Stomach (tissue), 9 donors: ENCODE measurements around the gene PRCP. TPM values are rescaled to one million over a fixed set of nuclear protein-coding genes. Genes with fewer than 3 reads are reported as not detected.

Experiments used
- DNase-seq, 2 donors: peaks; one replicate each; pipeline versions ENCODE4 v3.0.0 to v3.0.0-alpha.2; 2013 to 2019
- H3K27ac ChIP-seq, 5 donors: fragments of 200-600 bp in 4 of 5; sonication (generic) in 4 of 5; one replicate each; pipeline ENCODE4 v1.5.1; 2013 to 2019; ENCODE audit warnings: mild to moderate bottlenecking in 1 of 5, moderate library complexity in 1 of 5
- H3K27me3 ChIP-seq, 3 donors: fragments of 200-600 bp; sonication (generic); one replicate each; pipeline ENCODE4 v1.5.1; 2017 to 2019; ENCODE audit warnings: mixed run types in 1 of 3
- H3K36me3 ChIP-seq, 4 donors: fragments of 200-600 bp; sonication (generic); 1 replicate in 3 of 4; 2 replicates in 1 of 4; pipeline ENCODE4 v1.5.1; 2016 to 2019
- H3K4me1 ChIP-seq, 4 donors: fragments of 200-600 bp; sonication (generic); one replicate each; pipeline ENCODE4 v1.5.1; 2016 to 2019
- H3K4me3 ChIP-seq, 4 donors: fragments of 200-600 bp; sonication (generic) in 3 of 4; one replicate each; pipeline ENCODE4 v1.5.1; 2016 to 2019; ENCODE audit warnings: mild to moderate bottlenecking in 1 of 4
- H3K9me3 ChIP-seq, 4 donors: fragments of 200-600 bp; sonication (generic); one replicate each; pipeline ENCODE4 v1.5.1; 2016 to 2019
- EP300 ChIP-seq: sonication (generic); formaldehyde crosslinking; IDR thresholded peaks from one replicate; pipeline ENCODE4 v1.6.1; 2017; ENCODE audit warnings: antibody characterized with exemption
- POLR2A ChIP-seq, 4 donors: fragments of 450-650 bp; IDR thresholded peaks; one replicate each; pipeline ENCODE4 v1.6.1; 2016; ENCODE audit warnings: antibody characterized with exemption in 4 of 4, control low read depth in 2 of 4, mild to moderate bottlenecking in 1 of 4, moderate library complexity in 1 of 4
- POLR2AphosphoS5 ChIP-seq, 3 donors: sonication (generic); formaldehyde crosslinking; IDR thresholded peaks; one replicate each; pipeline ENCODE4 v1.6.1; 2016; ENCODE audit warnings: antibody characterized with exemption in 3 of 3
- WGBS, 5 donors: extraction: QIAGEN DNeasy Blood & Tissue Kit in 3 of 5; methylation state at CpG; one replicate each; pipeline versions ENCODE4 v1.1.5 to v1.1.7; 2013 to 2018; 5-methylcytosine and 5-hydroxymethylcytosine counted together
- intact Hi-C: fragments of 100-400 bp; cut with DNase I; formaldehyde crosslinking; loops from one replicate; pipeline ENCODE4 v1.15.1; 2023; ENCODE audit warnings: low total_unique reads
- polyA plus RNA-seq, 3 donors: library from polyadenylated mRNA; stranded (reverse); fragments of 200-250 nt; gene quantifications; one replicate each; pipeline ENCODE4 v1.2.3, GENCODE V29; 2013
- total RNA-seq, 5 donors: library from RNA; depleted of rRNA; stranded (reverse); fragments of >200 nt; gene quantifications; one replicate each; pipeline versions ENCODE4 v1.1.0 to v1.2.3, GENCODE V29; 2014 to 2016
- TF ChIP-seq, protein P1 (sequence below), 7 experiments: fragments of 450-650 bp in 4 of 7; fragments of 200-600 bp in 3 of 7; sonication (generic) in 3 of 7; IDR thresholded peaks; one replicate each; pipeline ENCODE4 v1.5.1; 2016 to 2019; ENCODE audit warnings: antibody characterized with exemption in 7 of 7, control low read depth in 2 of 7, mild to moderate bottlenecking in 1 of 7
- donor health status: healthy with polysubstance abuse.
- donor health status: Bipolar disorder and iron deficiency.
- donor health status: healthy.

The PRCP gene
- total and polyA plus RNA-seq, 8 donors: 6.4 to 70.1 (median 29.7) TPM

DNA sequence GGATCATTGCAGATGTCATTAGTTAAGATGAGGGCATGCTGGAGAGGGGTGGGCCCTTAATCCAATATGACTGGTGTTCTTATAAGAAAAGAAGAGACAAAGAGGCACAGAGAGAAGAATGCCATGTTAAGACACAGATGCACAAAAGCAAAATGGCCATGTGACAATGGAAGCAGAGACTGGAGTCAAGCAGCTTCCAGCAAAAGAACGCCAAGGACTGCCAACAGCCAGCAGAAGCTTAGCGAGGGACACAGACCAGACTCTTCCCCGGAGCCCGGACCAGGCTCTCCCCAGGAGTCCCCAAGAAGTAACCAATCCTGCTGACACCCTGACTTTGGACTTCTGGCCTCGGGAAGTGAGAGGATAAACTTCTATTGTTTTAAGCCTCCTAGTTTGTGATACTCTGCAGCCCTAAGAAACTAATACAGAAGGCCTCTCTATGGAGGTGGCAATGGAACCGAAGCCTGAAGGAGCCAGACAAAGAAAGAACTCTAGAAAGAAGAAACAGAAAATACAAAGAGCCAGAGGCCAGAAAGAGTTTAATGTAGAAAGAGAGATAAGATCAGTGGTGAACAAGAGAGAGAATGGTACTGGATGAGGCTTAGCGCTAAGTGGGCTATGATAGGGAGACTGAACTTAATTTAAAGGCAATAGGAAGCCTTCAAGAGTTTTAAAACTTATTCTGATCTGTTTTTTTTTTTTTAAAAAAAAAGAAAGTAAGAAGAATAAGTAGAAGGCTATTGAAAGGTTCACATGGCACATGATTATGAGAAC lies 27.7 kb downstream of the PRCP start:
- WGBS, 5 donors: 83 to 91% (median 87%) methylated on average over 7 of the region's 7 CpGs
- H3K27me3 ChIP-seq: no peaks in the 10 kb centered on the region
- H3K9me3 ChIP-seq: no peaks in the 10 kb centered on the region
- intact Hi-C loops: no loop called here
- TF ChIP-seq, protein P1, sequence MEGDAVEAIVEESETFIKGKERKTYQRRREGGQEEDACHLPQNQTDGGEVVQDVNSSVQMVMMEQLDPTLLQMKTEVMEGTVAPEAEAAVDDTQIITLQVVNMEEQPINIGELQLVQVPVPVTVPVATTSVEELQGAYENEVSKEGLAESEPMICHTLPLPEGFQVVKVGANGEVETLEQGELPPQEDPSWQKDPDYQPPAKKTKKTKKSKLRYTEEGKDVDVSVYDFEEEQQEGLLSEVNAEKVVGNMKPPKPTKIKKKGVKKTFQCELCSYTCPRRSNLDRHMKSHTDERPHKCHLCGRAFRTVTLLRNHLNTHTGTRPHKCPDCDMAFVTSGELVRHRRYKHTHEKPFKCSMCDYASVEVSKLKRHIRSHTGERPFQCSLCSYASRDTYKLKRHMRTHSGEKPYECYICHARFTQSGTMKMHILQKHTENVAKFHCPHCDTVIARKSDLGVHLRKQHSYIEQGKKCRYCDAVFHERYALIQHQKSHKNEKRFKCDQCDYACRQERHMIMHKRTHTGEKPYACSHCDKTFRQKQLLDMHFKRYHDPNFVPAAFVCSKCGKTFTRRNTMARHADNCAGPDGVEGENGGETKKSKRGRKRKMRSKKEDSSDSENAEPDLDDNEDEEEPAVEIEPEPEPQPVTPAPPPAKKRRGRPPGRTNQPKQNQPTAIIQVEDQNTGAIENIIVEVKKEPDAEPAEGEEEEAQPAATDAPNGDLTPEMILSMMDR (IDR thresholded peaks at IDR 0.05): no peak
- TF ChIP-seq EP300 (no peak), POLR2A (IDR thresholded peaks at IDR 0.05) (no peak), POLR2AphosphoS5 (IDR thresholded peaks at IDR 0.05) (no peak)
- DNase-seq: no peak
- H3K4me1 ChIP-seq: peaks cover 0 to 21% (median 12%) of the 10 kb centered on the region in 4 donors
- no peak overlapping the region for H3K27ac ChIP-seq
- H3K36me3 ChIP-seq: no peaks in the 10 kb centered on the region
- H3K4me3 ChIP-seq: no peak overlapping the region

DNA sequence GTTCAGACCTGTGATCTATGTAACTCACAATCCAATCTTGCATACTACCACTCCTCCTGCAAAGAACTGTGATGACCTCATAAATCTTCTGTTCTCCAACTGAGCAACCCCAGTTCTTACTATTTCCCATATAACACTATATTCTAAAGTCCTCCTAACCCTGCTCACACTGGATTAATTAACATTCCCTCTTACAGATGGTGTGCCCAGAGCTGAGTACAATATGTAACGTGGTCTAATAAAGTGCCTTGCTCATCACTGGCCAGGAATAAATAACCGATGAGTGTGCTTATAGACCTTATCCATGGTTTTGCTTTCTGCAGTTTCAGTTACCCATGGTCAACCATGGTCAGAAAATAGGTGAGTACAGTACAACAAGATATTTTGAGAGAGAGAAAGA lies 28.6 kb downstream of the PRCP start:
- no peak overlapping the region for H3K27ac ChIP-seq
- H3K9me3 ChIP-seq: no peaks in the 10 kb centered on the region
- H3K36me3 ChIP-seq: no peaks in the 10 kb centered on the region
- H3K4me1 ChIP-seq: peaks cover 0 to 26% (median 15%) of the 10 kb centered on the region in 4 donors
- 95 to 100% (median 98%) methylated on average over 2 of the region's 2 CpGs for WGBS, 5 donors
- H3K4me3 ChIP-seq: no peak overlapping the region
- H3K27me3 ChIP-seq: no peaks in the 10 kb centered on the region
- no peak for TF ChIP-seq EP300
- no peak for TF ChIP-seq POLR2A (IDR thresholded peaks at IDR 0.05)
- no peak for TF ChIP-seq POLR2AphosphoS5 (IDR thresholded peaks at IDR 0.05)
- TF ChIP-seq, protein P1 (IDR thresholded peaks at IDR 0.05): no peak
- DNase-seq: no peak
- intact Hi-C loops: no loop called here

DNA sequence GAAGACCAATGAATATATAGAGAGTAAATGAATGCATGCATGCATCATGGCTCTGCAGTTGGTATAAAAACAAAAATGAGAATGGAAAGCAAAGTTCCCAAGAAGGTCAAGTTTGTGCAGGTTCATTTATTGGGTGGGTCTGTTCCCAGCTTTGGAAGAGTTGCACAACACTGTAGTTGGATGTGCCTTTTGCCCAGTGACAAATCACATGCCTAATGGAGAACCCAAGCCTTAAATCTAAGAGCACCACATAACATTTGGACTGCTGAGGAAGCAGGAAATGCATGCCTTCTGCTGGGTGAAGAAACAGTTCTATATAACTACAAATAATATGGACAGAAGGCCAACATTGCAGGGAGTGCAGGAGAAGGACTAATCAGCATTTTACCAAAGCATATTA lies 30.6 kb downstream of the PRCP start:
- Histone ChIP-seq H3K27ac (no peak overlapping the region), H3K9me3 (no peaks in the 10 kb centered on the region), H3K4me3 (no peak overlapping the region), H3K36me3 (no peaks in the 10 kb centered on the region), H3K4me1 (peaks cover 0 to 30% (median 16%) of the 10 kb centered on the region in 4 donors), H3K27me3 (no peaks in the 10 kb centered on the region)
- no peak for DNase-seq
- intact Hi-C loops: loop anchor here (10.0 kb wide), 1 partner anchor 155 kb away; no protein-coding TSS in a partner anchor
- TF ChIP-seq POLR2AphosphoS5 (IDR thresholded peaks at IDR 0.05) (no peak), POLR2A (IDR thresholded peaks at IDR 0.05) (no peak), EP300 (no peak)

DNA sequence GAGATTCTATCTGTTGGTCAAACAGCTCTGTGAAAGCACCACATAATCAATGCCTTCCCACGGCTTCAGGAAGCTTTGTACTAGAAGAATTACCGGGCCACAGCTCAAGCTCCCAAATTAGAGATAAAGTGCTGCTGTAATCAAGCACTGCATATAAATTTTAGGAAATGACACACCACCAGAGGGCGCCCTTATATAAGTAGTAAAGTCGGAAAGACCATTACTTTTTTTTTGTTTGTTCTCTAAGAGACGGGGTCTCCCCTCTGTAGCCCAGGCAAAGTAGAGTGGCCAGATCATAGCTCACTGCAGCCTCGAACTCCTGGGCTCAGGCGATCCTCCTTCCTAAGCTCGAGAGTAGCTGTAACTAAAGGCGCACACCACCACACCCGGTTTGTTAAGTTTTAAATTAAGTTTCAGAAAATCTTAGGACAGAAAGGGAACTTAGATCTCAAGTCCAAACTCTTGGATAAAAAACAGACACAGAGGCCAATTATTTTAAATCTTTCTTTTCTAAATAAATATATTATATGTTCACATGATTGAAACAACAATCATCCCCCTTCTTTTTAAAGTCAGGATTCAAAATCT lies 32.6 kb downstream of the PRCP start:
- intact Hi-C loops: loop anchor here (10.0 kb wide), 1 partner anchor 153 kb away; no protein-coding TSS in a partner anchor
- no peaks in the 10 kb centered on the region for H3K36me3 ChIP-seq
- no peak for TF ChIP-seq EP300
- TF ChIP-seq, protein P1 (IDR thresholded peaks at IDR 0.05): peak in 5 of 7 experiments; percentile 50 to 76 (median 65)
- peaks cover 4 to 44% (median 24%) of the 10 kb centered on the region in 4 donors for H3K4me1 ChIP-seq
- H3K27me3 ChIP-seq: no peaks in the 10 kb centered on the region
- WGBS, 5 donors: 11 to 21% (median 14%) methylated on average over 10 of the region's 10 CpGs
- peak overlapping the region in 3 of 4 donors; percentile 8 to 15 (median 13) for H3K4me3 ChIP-seq
- no peaks in the 10 kb centered on the region for H3K9me3 ChIP-seq
- peak; percentile 79 to 90 for DNase-seq
- H3K27ac ChIP-seq: no peak overlapping the region
